Measurements from ENCODE around the gene ANO1.

The ANO1 gene

GRCh38 chr11:70038034-70038834 lies 39.9 kb upstream of the ANO1 start:
- Histone ChIP-seq H3K4me1 (ENCODE audit: control insufficient read depth, insufficient read depth, low read length) (no peaks in the 10 kb centered on the region), H3K4me3 (ENCODE audit: low read length) (no peak overlapping the region), H3K27ac (ENCODE audit: low read depth, low read length) (no peak overlapping the region), H3K27me3 (ENCODE audit: control insufficient read depth, insufficient read depth, low read length) (no peaks in the 10 kb centered on the region), H3K36me3 (ENCODE audit: control insufficient read depth, insufficient read depth, low read length) (no peaks in the 10 kb centered on the region), H3K9ac (ENCODE audit: low read length) (no peak overlapping the region)

- H3K36me3 ChIP-seq (ENCODE audit: control insufficient read depth, insufficient read depth, low read length), result no peaks in the 10 kb centered on the region
- no peak overlapping the region for H3K27ac ChIP-seq (ENCODE audit: low read depth, low read length)
Measured at GRCh38 chr11:70040452-70040851, 37.7 kb upstream of the ANO1 start.

GRCh38 chr11:70040869-70041501 lies 37.1 kb upstream of the ANO1 start:
- H3K27me3 ChIP-seq (ENCODE audit: control insufficient read depth, insufficient read depth, low read length), result no peaks in the 10 kb centered on the region
- H3K36me3 ChIP-seq (ENCODE audit: control insufficient read depth, insufficient read depth, low read length), result no peaks in the 10 kb centered on the region
- no peaks in the 10 kb centered on the region for H3K4me1 ChIP-seq (ENCODE audit: control insufficient read depth, insufficient read depth, low read length)
- H3K4me3 ChIP-seq (ENCODE audit: low read length), result no peak overlapping the region
- no peak overlapping the region for H3K27ac ChIP-seq (ENCODE audit: low read depth, low read length)
- no peak overlapping the region for H3K9ac ChIP-seq (ENCODE audit: low read length)

More at GRCh38 chr11:70040452-70040851, 37.7 kb upstream of the ANO1 start:
- H3K9ac ChIP-seq (ENCODE audit: low read length), result no peak overlapping the region
- H3K27me3 ChIP-seq (ENCODE audit: control insufficient read depth, insufficient read depth, low read length), result no peaks in the 10 kb centered on the region
- H3K4me1 ChIP-seq (ENCODE audit: control insufficient read depth, insufficient read depth, low read length), result no peaks in the 10 kb centered on the region
- no peak overlapping the region for H3K4me3 ChIP-seq (ENCODE audit: low read length)

- no peaks in the 10 kb centered on the region for H3K4me1 ChIP-seq (ENCODE audit: control insufficient read depth, insufficient read depth, low read length)
- no peaks in the 10 kb centered on the region for H3K27me3 ChIP-seq (ENCODE audit: control insufficient read depth, insufficient read depth, low read length)
- H3K27ac ChIP-seq (ENCODE audit: low read depth, low read length), result no peak overlapping the region
- no peak overlapping the region for H3K4me3 ChIP-seq (ENCODE audit: low read length)
- H3K36me3 ChIP-seq (ENCODE audit: control insufficient read depth, insufficient read depth, low read length), result no peaks in the 10 kb centered on the region
- H3K9ac ChIP-seq (ENCODE audit: low read length), result no peak overlapping the region
Measured at GRCh38 chr11:70043482-70043881, 34.6 kb upstream of the ANO1 start.

- Histone ChIP-seq H3K36me3 (ENCODE audit: control insufficient read depth, insufficient read depth, low read length) (no peaks in the 10 kb centered on the region), H3K4me1 (ENCODE audit: control insufficient read depth, insufficient read depth, low read length) (no peaks in the 10 kb centered on the region), H3K27ac (ENCODE audit: low read depth, low read length) (no peak overlapping the region), H3K27me3 (ENCODE audit: control insufficient read depth, insufficient read depth, low read length) (no peaks in the 10 kb centered on the region), H3K9ac (ENCODE audit: low read length) (no peak overlapping the region), H3K4me3 (ENCODE audit: low read length) (no peak overlapping the region)
Measured at GRCh38 chr11:70046089-70046488, 32.0 kb upstream of the ANO1 start.

- no peak overlapping the region for H3K4me3 ChIP-seq (ENCODE audit: low read length)
- H3K27me3 ChIP-seq (ENCODE audit: control insufficient read depth, insufficient read depth, low read length), result no peaks in the 10 kb centered on the region
- no peaks in the 10 kb centered on the region for H3K36me3 ChIP-seq (ENCODE audit: control insufficient read depth, insufficient read depth, low read length)
- H3K27ac ChIP-seq (ENCODE audit: low read depth, low read length), result no peak overlapping the region
- no peak overlapping the region for H3K9ac ChIP-seq (ENCODE audit: low read length)
- H3K4me1 ChIP-seq (ENCODE audit: control insufficient read depth, insufficient read depth, low read length), result no peaks in the 10 kb centered on the region
Measured at GRCh38 chr11:70048279-70049024, 29.7 kb upstream of the ANO1 start.

- H3K27ac ChIP-seq (ENCODE audit: low read depth, low read length), result no peak overlapping the region
- H3K27me3 ChIP-seq (ENCODE audit: control insufficient read depth, insufficient read depth, low read length), result no peaks in the 10 kb centered on the region
- H3K4me3 ChIP-seq (ENCODE audit: low read length), result no peak overlapping the region
- no peak overlapping the region for H3K9ac ChIP-seq (ENCODE audit: low read length)
- H3K4me1 ChIP-seq (ENCODE audit: control insufficient read depth, insufficient read depth, low read length), result no peaks in the 10 kb centered on the region
- no peaks in the 10 kb centered on the region for H3K36me3 ChIP-seq (ENCODE audit: control insufficient read depth, insufficient read depth, low read length)
Measured at GRCh38 chr11:70049045-70049444, 29.1 kb upstream of the ANO1 start.

- H3K9ac ChIP-seq (ENCODE audit: low read length), result no peak overlapping the region
- H3K27me3 ChIP-seq (ENCODE audit: control insufficient read depth, insufficient read depth, low read length), result no peaks in the 10 kb centered on the region
Measured at GRCh38 chr11:70050243-70050642, 27.9 kb upstream of the ANO1 start.

GRCh38 chr11:70054004-70054403 lies 24.1 kb upstream of the ANO1 start:
- Histone ChIP-seq H3K9ac (ENCODE audit: low read length) (no peak overlapping the region), H3K36me3 (ENCODE audit: control insufficient read depth, insufficient read depth, low read length) (no peaks in the 10 kb centered on the region), H3K27me3 (ENCODE audit: control insufficient read depth, insufficient read depth, low read length) (no peaks in the 10 kb centered on the region), H3K4me3 (ENCODE audit: low read length) (no peak overlapping the region), H3K27ac (ENCODE audit: low read depth, low read length) (no peak overlapping the region), H3K4me1 (ENCODE audit: control insufficient read depth, insufficient read depth, low read length) (no peaks in the 10 kb centered on the region)

More at GRCh38 chr11:70050243-70050642, 27.9 kb upstream of the ANO1 start:
- Histone ChIP-seq H3K36me3 (ENCODE audit: control insufficient read depth, insufficient read depth, low read length) (no peaks in the 10 kb centered on the region), H3K4me3 (ENCODE audit: low read length) (no peak overlapping the region), H3K27ac (ENCODE audit: low read depth, low read length) (no peak overlapping the region), H3K4me1 (ENCODE audit: control insufficient read depth, insufficient read depth, low read length) (no peaks in the 10 kb centered on the region)

- no peaks in the 10 kb centered on the region for H3K27me3 ChIP-seq (ENCODE audit: control insufficient read depth, insufficient read depth, low read length)
- H3K4me3 ChIP-seq (ENCODE audit: low read length), result no peak overlapping the region
- no peak overlapping the region for H3K9ac ChIP-seq (ENCODE audit: low read length)
- no peaks in the 10 kb centered on the region for H3K36me3 ChIP-seq (ENCODE audit: control insufficient read depth, insufficient read depth, low read length)
- no peaks in the 10 kb centered on the region for H3K4me1 ChIP-seq (ENCODE audit: control insufficient read depth, insufficient read depth, low read length)
- no peak overlapping the region for H3K27ac ChIP-seq (ENCODE audit: low read depth, low read length)
Measured at GRCh38 chr11:70055444-70055843, 22.7 kb upstream of the ANO1 start.

- H3K27ac ChIP-seq (ENCODE audit: low read depth, low read length), result no peak overlapping the region
- H3K9ac ChIP-seq (ENCODE audit: low read length), result no peak overlapping the region
- no peak overlapping the region for H3K4me3 ChIP-seq (ENCODE audit: low read length)
- H3K36me3 ChIP-seq (ENCODE audit: control insufficient read depth, insufficient read depth, low read length), result no peaks in the 10 kb centered on the region
- no peaks in the 10 kb centered on the region for H3K27me3 ChIP-seq (ENCODE audit: control insufficient read depth, insufficient read depth, low read length)
- no peaks in the 10 kb centered on the region for H3K4me1 ChIP-seq (ENCODE audit: control insufficient read depth, insufficient read depth, low read length)
Measured at GRCh38 chr11:70057080-70057479, 21.0 kb upstream of the ANO1 start.

GRCh38 chr11:70059971-70060370 lies 18.1 kb upstream of the ANO1 start:
- H3K9ac ChIP-seq (ENCODE audit: low read length), result no peak overlapping the region
- no peak overlapping the region for H3K4me3 ChIP-seq (ENCODE audit: low read length)
- H3K36me3 ChIP-seq (ENCODE audit: control insufficient read depth, insufficient read depth, low read length), result no peaks in the 10 kb centered on the region
- H3K27ac ChIP-seq (ENCODE audit: low read depth, low read length), result no peak overlapping the region
- no peaks in the 10 kb centered on the region for H3K4me1 ChIP-seq (ENCODE audit: control insufficient read depth, insufficient read depth, low read length)
- H3K27me3 ChIP-seq (ENCODE audit: control insufficient read depth, insufficient read depth, low read length), result no peaks in the 10 kb centered on the region

All from rectal smooth muscle tissue (tissue), 1 donor.